Spleen (tissue), 7 donors: Measurements from ENCODE around the gene BOD1L2.

ENCODE experiments used
- POLR2A ChIP-seq, 3 donors: fragments of 450-650 bp; IDR thresholded peaks; one replicate each; pipeline ENCODE4 v1.5.1; 2017; ENCODE audit warnings: antibody characterized with exemption in 3 of 3, mild to moderate bottlenecking in 1 of 3
- POLR2AphosphoS5 ChIP-seq, 3 donors: sonication (generic); formaldehyde crosslinking; IDR thresholded peaks; one replicate each; pipeline ENCODE4 v1.5.1; 2017; ENCODE audit warnings: antibody characterized with exemption in 3 of 3
- TF ChIP-seq, protein P1 (sequence below), 11 experiments: fragments of 200-600 bp in 7 of 11; fragments of 450-650 bp in 4 of 11; sonication (generic) in 4 of 11; IDR thresholded peaks in 8 of 11; conservative IDR thresholded peaks in 3 of 11; 1 replicate in 7 of 11; 2 replicates in 4 of 11; pipeline versions ENCODE4 v1.4.0 to v1.8.0; 2016 to 2021; ENCODE audit warnings: antibody characterized with exemption in 11 of 11, inconsistent platforms in 4 of 11, mild to moderate bottlenecking in 1 of 11
- donor health status: DM: no; HTN: no; CAD: no; lungs with moderate emphysema.
- donor health status: DM: no; HTN: no; CAD: no.
- donor health status: DM: no; HTN: no; CAD: no.

GRCh38 chr18:57110290-57110689 lies 36.6 kb upstream of the BOD1L2 start:
- TF ChIP-seq POLR2A (IDR thresholded peaks at IDR 0.05) = no peak
- TF ChIP-seq POLR2AphosphoS5 (IDR thresholded peaks at IDR 0.05) = no peak
- TF ChIP-seq, protein P1, sequence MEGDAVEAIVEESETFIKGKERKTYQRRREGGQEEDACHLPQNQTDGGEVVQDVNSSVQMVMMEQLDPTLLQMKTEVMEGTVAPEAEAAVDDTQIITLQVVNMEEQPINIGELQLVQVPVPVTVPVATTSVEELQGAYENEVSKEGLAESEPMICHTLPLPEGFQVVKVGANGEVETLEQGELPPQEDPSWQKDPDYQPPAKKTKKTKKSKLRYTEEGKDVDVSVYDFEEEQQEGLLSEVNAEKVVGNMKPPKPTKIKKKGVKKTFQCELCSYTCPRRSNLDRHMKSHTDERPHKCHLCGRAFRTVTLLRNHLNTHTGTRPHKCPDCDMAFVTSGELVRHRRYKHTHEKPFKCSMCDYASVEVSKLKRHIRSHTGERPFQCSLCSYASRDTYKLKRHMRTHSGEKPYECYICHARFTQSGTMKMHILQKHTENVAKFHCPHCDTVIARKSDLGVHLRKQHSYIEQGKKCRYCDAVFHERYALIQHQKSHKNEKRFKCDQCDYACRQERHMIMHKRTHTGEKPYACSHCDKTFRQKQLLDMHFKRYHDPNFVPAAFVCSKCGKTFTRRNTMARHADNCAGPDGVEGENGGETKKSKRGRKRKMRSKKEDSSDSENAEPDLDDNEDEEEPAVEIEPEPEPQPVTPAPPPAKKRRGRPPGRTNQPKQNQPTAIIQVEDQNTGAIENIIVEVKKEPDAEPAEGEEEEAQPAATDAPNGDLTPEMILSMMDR (IDR thresholded peaks at IDR 0.05 in 8 of 11, conservative IDR thresholded peaks at IDR 0.05 in 3 of 11) = no peak
